ENCODE data around the gene BRINP3.

Gene BRINP3

GRCh38 chr1:190101756-190102155, 375.9 kb downstream of the BRINP3 start:
- no peak for DNase-seq

- DNase-seq: no peak
Observed at GRCh38 chr1:190098756-190099155, 378.9 kb downstream of the BRINP3 start.

- DNase-seq: no peak
Observed at GRCh38 chr1:190098107-190098506, 379.6 kb downstream of the BRINP3 start.

- DNase-seq: no peak
Observed at GRCh38 chr1:190095596-190095995, 382.1 kb downstream of the BRINP3 start.

GRCh38 chr1:190084552-190084951, 393.1 kb downstream of the BRINP3 start:
- no peak for DNase-seq

- no peak for DNase-seq
Observed at GRCh38 chr1:190068304-190068703, 409.4 kb downstream of the BRINP3 start.

GRCh38 chr1:190067592-190067991, 410.1 kb downstream of the BRINP3 start:
- no peak for DNase-seq

- DNase-seq: no peak
Observed at GRCh38 chr1:190066011-190066410, 411.7 kb downstream of the BRINP3 start.

- no peak for DNase-seq
Observed at GRCh38 chr1:190049314-190049713, 428.4 kb downstream of the BRINP3 start.
